HepG2 (cell line): ENCODE results near the gene GPATCH3. TPM values are rescaled to one million over a fixed set of nuclear protein-coding genes. Genes with fewer than 3 reads are reported as not detected.

Experiments used
- ATF7-NPFF ChIP-seq: sonication (generic); formaldehyde crosslinking; IDR thresholded peaks from 2 replicates; pipeline ENCODE4 v1.8.1; 2023; ENCODE audit warnings: mild to moderate bottlenecking, low read depth, missing genetic modification reagents, moderate library complexity
- ATRX ChIP-seq: sonication (generic); formaldehyde crosslinking; IDR thresholded peaks from 2 replicates; pipeline ENCODE4 v1.4.0; 2020; ENCODE audit warnings: missing genetic modification reagents, borderline replicate concordance
- CHCHD3 ChIP-seq: sonication (generic); formaldehyde crosslinking; IDR thresholded peaks from 2 replicates; pipeline ENCODE4 v1.8.0; 2022; ENCODE audit warnings: mild to moderate bottlenecking, missing genetic modification reagents, moderate library complexity
- EED ChIP-seq: sonication (generic); formaldehyde crosslinking; IDR thresholded peaks from 2 replicates; pipeline ENCODE4 v1.5.0; 2020; ENCODE audit warnings: mild to moderate bottlenecking, missing genetic modification reagents
- HIC2 ChIP-seq: sonication (generic); formaldehyde crosslinking; IDR thresholded peaks from 2 replicates; pipeline ENCODE4 v1.9.0; 2022; ENCODE audit warnings: low read depth, missing genetic modification reagents
- HNRNPH1 ChIP-seq: fragments of 200-400 bp; formaldehyde crosslinking; optimal IDR thresholded peaks from 2 replicates; pipeline ENCODE3; 2017; ENCODE audit warnings: mild to moderate bottlenecking, low read depth, low read length
- HNRNPUL1 ChIP-seq: fragments of 200-400 bp; formaldehyde crosslinking; IDR thresholded peaks from 2 replicates; pipeline ENCODE4 v1.6.1; 2017; ENCODE audit warnings: low read depth, mild to moderate bottlenecking, low read length, moderate library complexity
- IKZF5 ChIP-seq: IDR thresholded peaks from 2 replicates; pipeline ENCODE4 v1.6.1; 2018; ENCODE audit warnings: missing genetic modification reagents, mild to moderate bottlenecking, missing compliant biosample characterization
- NFKB2 ChIP-seq: sonication (generic); formaldehyde crosslinking; IDR thresholded peaks from 2 replicates; pipeline ENCODE4 v1.4.0; 2020; ENCODE audit warnings: missing genetic modification reagents, borderline replicate concordance
- NPAS2 ChIP-seq: sonication (generic); formaldehyde crosslinking; IDR thresholded peaks from 2 replicates; pipeline ENCODE4 v1.8.0; 2022; ENCODE audit warnings: mild to moderate bottlenecking, missing genetic modification reagents, borderline replicate concordance
- PAX8 ChIP-seq: sonication (generic); formaldehyde crosslinking; IDR thresholded peaks from 2 replicates; pipeline ENCODE4 v1.8.0; 2022; ENCODE audit warnings: mild to moderate bottlenecking, missing genetic modification reagents, borderline replicate concordance
- PRPF4 ChIP-seq: fragments of 200-400 bp; formaldehyde crosslinking; IDR thresholded peaks from 2 replicates; pipeline ENCODE4 v1.6.1; 2016; ENCODE audit warnings: low read length, low read depth; ENCODE audit not compliant: poor library complexity, severe bottlenecking
- RBAK ChIP-seq: sonication (generic); formaldehyde crosslinking; IDR thresholded peaks from 2 replicates; pipeline ENCODE4 v1.5.1; 2020; ENCODE audit warnings: mild to moderate bottlenecking, missing genetic modification reagents
- SCMH1 ChIP-seq: sonication (generic); formaldehyde crosslinking; IDR thresholded peaks from 2 replicates; pipeline ENCODE4 v1.9.0; 2021; ENCODE audit warnings: missing genetic modification reagents, mild to moderate bottlenecking, borderline replicate concordance
- TBX3 ChIP-seq: fragments of 450-650 bp; IDR thresholded peaks from 2 replicates; pipeline ENCODE4 v1.6.1; 2017; ENCODE audit warnings: antibody characterized with exemption, mild to moderate bottlenecking, inconsistent platforms, borderline replicate concordance
- TIGD3 ChIP-seq: sonication (generic); formaldehyde crosslinking; IDR thresholded peaks from 2 replicates; pipeline ENCODE4 v1.5.1; 2020; ENCODE audit warnings: mild to moderate bottlenecking, missing genetic modification reagents, borderline replicate concordance
- TSC22D2 ChIP-seq: sonication (generic); formaldehyde crosslinking; IDR thresholded peaks from 2 replicates; pipeline ENCODE4 v1.5.1; 2020; ENCODE audit warnings: missing genetic modification reagents, mild to moderate bottlenecking, borderline replicate concordance
- ZBTB3 ChIP-seq: sonication (generic); formaldehyde crosslinking; IDR thresholded peaks from 2 replicates; pipeline ENCODE4 v1.4.0; 2020; ENCODE audit warnings: low read depth, mild to moderate bottlenecking, moderate library complexity, missing genetic modification reagents, borderline replicate concordance
- ZFY ChIP-seq: sonication (generic); formaldehyde crosslinking; IDR thresholded peaks from 2 replicates; pipeline ENCODE4 v1.4.0; 2020; ENCODE audit warnings: missing genetic modification reagents
- ZNF18 ChIP-seq: sonication (generic); formaldehyde crosslinking; IDR thresholded peaks from 2 replicates; pipeline ENCODE4 v1.8.0; 2022; ENCODE audit warnings: mild to moderate bottlenecking, missing genetic modification reagents; ENCODE audit not compliant: insufficient replicate concordance
- ZNF282 ChIP-seq: fragments of 450-650 bp; IDR thresholded peaks from 2 replicates; pipeline ENCODE4 v1.6.1; 2018; ENCODE audit not compliant: partially characterized antibody
- ZNF350 ChIP-seq: sonication (generic); formaldehyde crosslinking; IDR thresholded peaks from 2 replicates; pipeline ENCODE4 v1.4.0; 2020; ENCODE audit warnings: mild to moderate bottlenecking, low read depth, missing genetic modification reagents, borderline replicate concordance
- ZNF550 ChIP-seq: sonication (generic); formaldehyde crosslinking; IDR thresholded peaks from 2 replicates; pipeline ENCODE4 v1.4.0; 2020; ENCODE audit warnings: mild to moderate bottlenecking, missing genetic modification reagents, borderline replicate concordance
- polyA plus RNA-seq, 8 experiments: library from polyadenylated mRNA; depleted of rRNA in 3 of 8; stranded (reverse) in 7 of 8; unstranded in 1 of 8; fragments of >200 nt; fragmentation: Illumina TruSeq in 4 of 8; extraction: Trizol in 4 of 8; gene quantifications; 2 replicates each; pipeline versions ENCODE4 v1.2.1 to v1.2.3, GENCODE V29; 2011 to 2016; ENCODE audit warnings: low read depth in 4 of 8, missing spikeins in 1 of 8, mixed read lengths in 1 of 8; ENCODE audit not compliant: insufficient read depth in 1 of 8
- total RNA-seq, 5 experiments: library from RNA; depleted of rRNA; stranded (reverse); fragments of >200 nt; fragmentation: Illumina TruSeq; extraction: Trizol; gene quantifications; 2 replicates each; pipeline ENCODE4 v1.2.3, GENCODE V29; 2016; ENCODE audit warnings: low read depth in 1 of 5

GPATCH3 gene
- total and polyA plus RNA-seq, 2 of the 13 experiments (the other 11 are each of a cell fraction or from before 2014, with no cell fraction given), result 8.3 to 11.0 TPM

- TF ChIP-seq TSC22D2 (CRISPR knock-in tag) (peak; percentile 40; the same call in 1 of the 2 replicates), ATRX (CRISPR knock-in tag) (no peak), HIC2 (CRISPR knock-in tag) (peak; percentile 100), TBX3 (peak; percentile 85), SCMH1 (no peak), HNRNPUL1 (no peak), EED (CRISPR knock-in tag) (peak; percentile 81), ZNF18 (CRISPR knock-in tag) (peak; percentile 85), ATF7-NPFF (CRISPR knock-in tag) (no peak; the same call in 1 of the 2 replicates), HNRNPH1 (no peak), ZFY (CRISPR knock-in tag) (peak; percentile 78), PAX8 (CRISPR knock-in tag) (peak; percentile 35; the same call in 1 of the 2 replicates), ZNF550 (CRISPR knock-in tag) (no peak), NPAS2 (CRISPR knock-in tag) (no peak), RBAK (CRISPR knock-in tag) (peak; percentile 35; the same call in 1 of the 2 replicates), CHCHD3 (CRISPR knock-in tag) (0 out of 2 replicates have a peak, but pooled peaks have one; percentile 20), NFKB2 (CRISPR knock-in tag) (peak; percentile 90; the same call in 1 of the 2 replicates), PRPF4 (no peak), ZBTB3 (CRISPR knock-in tag) (peak; percentile 93), TIGD3 (CRISPR knock-in tag) (no peak; the same call in 1 of the 2 replicates), IKZF5 (peak; percentile 97), ZNF282 (no peak), ZNF350 (peak; percentile 99)
Measured at GRCh38 chr1:26913754-26914619, 13.7 kb upstream of the GPATCH3 start, which contains the start of gene NR0B2 (continued).
